ENCODE data around the gene KDSR.

KDSR gene

GRCh38 chr18:63313396-63313917, 53.5 kb downstream of the KDSR start:
- TF ChIP-seq CTCF (IDR thresholded peaks at IDR 0.05; ENCODE audit: low read length, missing control alignments) = no peak
- no peak for DNase-seq (ENCODE audit: low read depth)
- H3K4me3 ChIP-seq (replicated peaks; ENCODE audit: low read depth, low read length) = no peak overlapping the region

DNA sequence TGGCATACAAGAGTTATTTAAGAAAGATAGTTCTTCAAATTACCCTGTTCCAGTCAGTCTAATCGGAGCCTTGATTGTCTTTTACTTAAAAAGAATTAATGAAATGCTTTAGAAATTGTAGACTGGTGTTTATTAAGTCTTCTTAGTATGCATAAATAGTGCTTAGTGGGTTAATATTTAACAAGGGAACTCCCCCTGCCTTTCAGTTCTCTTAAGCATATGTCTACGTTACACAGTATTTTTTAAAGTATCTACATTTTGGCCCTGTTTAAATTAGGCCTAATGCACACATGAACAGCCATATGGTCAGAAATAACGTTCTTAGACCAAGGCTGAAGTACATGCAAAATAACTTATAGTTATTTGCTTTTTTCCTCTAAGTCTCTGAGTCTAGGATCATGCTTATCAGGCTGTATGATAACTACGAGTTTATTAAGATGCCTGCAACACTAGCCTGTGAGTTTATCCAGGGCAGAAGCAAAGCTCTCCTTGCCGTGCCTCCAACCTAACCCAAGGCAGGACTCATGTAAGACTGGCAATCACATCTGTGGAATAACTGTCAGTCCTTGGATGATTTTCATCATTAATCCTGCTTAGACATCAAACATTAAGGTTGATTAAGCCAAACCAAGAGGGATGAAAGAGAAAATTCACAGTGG, 54.1 kb downstream of the KDSR start:
- H3K4me3 ChIP-seq (replicated peaks; ENCODE audit: low read depth, low read length) = no peak overlapping the region
- no peak for DNase-seq (ENCODE audit: low read depth)
- TF ChIP-seq CTCF (IDR thresholded peaks at IDR 0.05; ENCODE audit: low read length, missing control alignments) = no peak

DNA sequence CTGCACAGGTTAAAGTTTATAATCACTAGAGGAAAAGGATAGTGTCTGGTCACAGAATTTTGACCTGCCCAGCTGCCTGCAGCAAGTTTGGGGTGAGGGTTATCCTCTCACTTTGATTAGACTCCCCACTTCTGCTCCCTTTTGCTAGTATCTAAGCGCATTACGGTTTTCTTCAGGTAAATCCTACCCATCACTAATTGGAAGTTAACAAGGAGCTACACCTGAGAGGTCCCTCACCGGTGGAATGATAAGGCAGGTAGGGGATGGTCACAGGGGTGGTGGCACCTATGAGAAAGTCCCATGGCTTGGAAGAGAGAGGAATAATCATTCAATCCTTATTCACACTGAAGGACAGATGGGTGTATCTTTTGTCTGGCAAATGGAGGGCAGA, 55.0 kb downstream of the KDSR start:
- no peak for DNase-seq (ENCODE audit: low read depth)
- no peak for TF ChIP-seq CTCF (IDR thresholded peaks at IDR 0.05; ENCODE audit: low read length, missing control alignments)

GRCh38 chr18:63311118-63312018, 55.6 kb downstream of the KDSR start:
- TF ChIP-seq CTCF (IDR thresholded peaks at IDR 0.05; ENCODE audit: low read length, missing control alignments) = no peak
- no peak overlapping the region for H3K4me3 ChIP-seq (replicated peaks; ENCODE audit: low read depth, low read length)
- DNase-seq (ENCODE audit: low read depth) = no peak

More for the DNA sequence above, 55.0 kb downstream of the KDSR start:
- no peak overlapping the region for H3K4me3 ChIP-seq (replicated peaks; ENCODE audit: low read depth, low read length)

DNA sequence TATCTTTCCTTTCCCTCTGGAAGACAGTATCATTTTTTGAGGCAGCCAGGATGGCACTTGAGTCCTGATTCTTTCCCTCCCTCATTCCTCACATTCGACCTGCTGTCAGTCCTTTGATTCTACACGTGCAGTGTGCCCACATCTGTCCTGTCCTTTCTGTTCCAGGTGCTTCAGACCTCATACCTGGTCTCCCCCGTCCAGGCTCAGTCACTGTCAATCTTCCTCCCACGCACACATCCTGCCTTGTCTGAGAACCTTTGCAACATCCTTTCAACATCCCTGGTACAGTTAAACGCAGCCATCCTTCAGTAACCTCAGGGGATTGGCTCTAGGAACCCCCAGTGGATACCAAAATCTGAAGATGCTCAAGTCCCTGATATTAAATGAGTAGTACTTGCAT, 57.6 kb downstream of the KDSR start:
- no peak for TF ChIP-seq CTCF (IDR thresholded peaks at IDR 0.05; ENCODE audit: low read length, missing control alignments)
- H3K4me3 ChIP-seq (replicated peaks; ENCODE audit: low read depth, low read length) = no peak overlapping the region
- DNase-seq (ENCODE audit: low read depth) = no peak

DNA sequence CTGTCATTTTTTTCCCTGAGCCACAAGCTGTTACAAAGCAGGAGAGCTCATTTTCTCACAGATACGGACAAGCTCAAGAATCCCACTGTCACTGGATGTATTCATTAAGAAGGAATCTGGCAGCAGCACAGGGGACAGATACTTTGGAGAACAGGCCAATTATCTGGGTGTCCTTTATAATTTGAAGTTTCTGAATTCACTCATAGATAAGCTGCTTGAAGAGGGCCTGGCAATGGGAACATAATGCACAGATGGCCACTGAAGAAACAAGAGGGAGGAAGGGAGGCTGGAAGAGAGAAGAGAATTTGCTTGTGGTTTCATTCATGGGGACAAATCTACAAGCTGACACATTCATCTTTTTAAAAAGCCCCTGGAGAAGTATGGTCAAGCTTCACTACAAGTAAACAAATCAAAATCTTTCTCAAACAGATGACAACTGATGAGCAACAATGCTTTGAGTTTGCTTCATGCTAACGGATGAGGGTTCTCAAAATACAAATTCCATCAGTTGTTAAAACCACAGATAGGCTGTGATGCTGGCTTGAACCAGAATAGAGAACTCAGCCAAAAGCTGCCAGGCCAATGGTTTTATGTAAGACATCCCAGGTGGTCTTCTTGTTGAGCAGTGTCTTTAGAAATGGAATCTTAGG, 59.3 kb downstream of the KDSR start:
- no peak for TF ChIP-seq CTCF (IDR thresholded peaks at IDR 0.05; ENCODE audit: low read length, missing control alignments)
- H3K4me3 ChIP-seq (replicated peaks; ENCODE audit: low read depth, low read length) = no peak overlapping the region
- DNase-seq (ENCODE audit: low read depth) = peak; percentile 23
